ENCODE data around the gene ACKR1.

DNA sequence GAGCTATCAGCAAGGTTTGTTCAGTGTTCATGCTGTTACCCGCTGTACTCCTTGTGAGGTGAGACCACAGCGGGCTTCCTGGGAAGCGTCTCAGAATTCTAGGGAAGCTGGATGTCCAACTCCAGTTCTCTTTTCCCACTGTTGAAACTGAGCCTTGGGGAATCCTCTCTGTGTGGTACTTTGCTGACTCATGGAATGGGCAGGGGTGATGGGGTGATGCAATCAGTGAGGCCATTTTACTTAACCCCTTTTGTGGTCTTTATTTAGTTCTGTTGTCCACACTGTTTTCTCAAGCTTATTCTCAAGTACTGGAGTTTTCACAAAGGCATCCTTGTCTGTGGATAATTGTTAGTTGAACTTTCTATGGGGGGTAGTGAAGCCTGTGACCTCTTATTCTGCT, 42.6 kb downstream of the ACKR1 start:
- TF ChIP-seq POLR2AphosphoS5 (IDR thresholded peaks at IDR 0.05; ENCODE audit: low read depth, low read length) (no peak), TAF1 (IDR thresholded peaks at IDR 0.05; ENCODE audit: borderline replicate concordance, insufficient read depth, low read length) (no peak), SIN3A (IDR thresholded peaks at IDR 0.05; ENCODE audit: borderline replicate concordance, insufficient read depth, low read length) (no peak)
- TF ChIP-seq, protein P1, sequence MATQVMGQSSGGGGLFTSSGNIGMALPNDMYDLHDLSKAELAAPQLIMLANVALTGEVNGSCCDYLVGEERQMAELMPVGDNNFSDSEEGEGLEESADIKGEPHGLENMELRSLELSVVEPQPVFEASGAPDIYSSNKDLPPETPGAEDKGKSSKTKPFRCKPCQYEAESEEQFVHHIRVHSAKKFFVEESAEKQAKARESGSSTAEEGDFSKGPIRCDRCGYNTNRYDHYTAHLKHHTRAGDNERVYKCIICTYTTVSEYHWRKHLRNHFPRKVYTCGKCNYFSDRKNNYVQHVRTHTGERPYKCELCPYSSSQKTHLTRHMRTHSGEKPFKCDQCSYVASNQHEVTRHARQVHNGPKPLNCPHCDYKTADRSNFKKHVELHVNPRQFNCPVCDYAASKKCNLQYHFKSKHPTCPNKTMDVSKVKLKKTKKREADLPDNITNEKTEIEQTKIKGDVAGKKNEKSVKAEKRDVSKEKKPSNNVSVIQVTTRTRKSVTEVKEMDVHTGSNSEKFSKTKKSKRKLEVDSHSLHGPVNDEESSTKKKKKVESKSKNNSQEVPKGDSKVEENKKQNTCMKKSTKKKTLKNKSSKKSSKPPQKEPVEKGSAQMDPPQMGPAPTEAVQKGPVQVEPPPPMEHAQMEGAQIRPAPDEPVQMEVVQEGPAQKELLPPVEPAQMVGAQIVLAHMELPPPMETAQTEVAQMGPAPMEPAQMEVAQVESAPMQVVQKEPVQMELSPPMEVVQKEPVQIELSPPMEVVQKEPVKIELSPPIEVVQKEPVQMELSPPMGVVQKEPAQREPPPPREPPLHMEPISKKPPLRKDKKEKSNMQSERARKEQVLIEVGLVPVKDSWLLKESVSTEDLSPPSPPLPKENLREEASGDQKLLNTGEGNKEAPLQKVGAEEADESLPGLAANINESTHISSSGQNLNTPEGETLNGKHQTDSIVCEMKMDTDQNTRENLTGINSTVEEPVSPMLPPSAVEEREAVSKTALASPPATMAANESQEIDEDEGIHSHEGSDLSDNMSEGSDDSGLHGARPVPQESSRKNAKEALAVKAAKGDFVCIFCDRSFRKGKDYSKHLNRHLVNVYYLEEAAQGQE (IDR thresholded peaks at IDR 0.05; ENCODE audit: insufficient read depth in 1 of 2, low read depth in 2 of 2, low read length in 2 of 2): no peak

All from PFSK-1 (cell line).